CD4-positive, alpha-beta T cell treated with Interleukin-6 at 100 ng/mL for 8 hours (primary cell): ENCODE results near the gene PRKCI.
"Not testable (repeated sequence)": the region's sequence is repeated elsewhere in the genome, so short reads cannot be mapped to it uniquely, and the experiment has no call there.

Source experiments
- DNase-seq: peaks from one replicate; pipeline ENCODE4 v3.0.0-alpha.2; 2020; ENCODE audit warnings: mixed read lengths, low spot score

PRKCI gene

GRCh38 chr3:170342273-170342672 lies 120.0 kb downstream of the PRKCI start:
- not testable (repeated sequence) for DNase-seq

DNA sequence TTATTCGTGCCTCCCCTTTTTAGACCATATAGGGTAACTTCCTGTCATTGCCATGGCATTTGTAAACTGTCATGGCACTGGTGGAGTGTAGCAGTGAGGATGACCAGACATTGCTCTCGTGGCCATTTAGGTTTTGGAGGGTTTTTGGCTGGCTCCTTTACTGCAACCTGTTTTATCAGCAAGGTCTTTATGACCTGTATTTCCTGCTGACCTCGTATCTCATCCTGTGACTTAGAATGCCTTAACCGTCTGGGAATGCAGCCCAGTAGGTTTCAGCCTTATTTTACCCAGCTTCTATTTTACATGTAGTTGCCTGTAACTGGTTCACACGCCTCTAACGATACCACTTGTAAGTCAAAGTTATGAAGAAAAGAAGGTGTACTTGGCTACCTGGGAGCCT lies 121.6 kb downstream of the PRKCI start:
- DNase-seq = not testable (repeated sequence)

DNA sequence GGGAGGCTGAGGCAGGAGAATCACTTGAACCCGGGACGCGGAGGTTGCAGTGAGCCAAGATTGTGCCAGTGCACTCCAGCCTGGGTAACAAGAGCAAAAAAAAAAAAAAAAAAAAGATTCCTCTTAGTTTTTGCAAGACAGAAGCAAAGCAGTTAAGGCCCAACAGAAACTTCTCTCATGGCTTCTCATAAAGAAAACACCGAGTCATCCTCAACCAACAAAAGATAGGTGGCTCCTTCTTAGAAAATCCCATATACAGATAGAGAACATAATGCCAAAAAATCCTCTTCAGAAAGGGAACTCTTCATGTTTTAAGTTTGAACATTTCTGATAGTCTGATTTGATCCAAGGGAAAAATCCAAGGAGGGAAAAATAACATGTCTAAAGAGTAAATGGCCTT lies 122.7 kb downstream of the PRKCI start:
- DNase-seq = no peak

GRCh38 chr3:170346481-170347392 lies 124.5 kb downstream of the PRKCI start:
- DNase-seq = no peak

DNA sequence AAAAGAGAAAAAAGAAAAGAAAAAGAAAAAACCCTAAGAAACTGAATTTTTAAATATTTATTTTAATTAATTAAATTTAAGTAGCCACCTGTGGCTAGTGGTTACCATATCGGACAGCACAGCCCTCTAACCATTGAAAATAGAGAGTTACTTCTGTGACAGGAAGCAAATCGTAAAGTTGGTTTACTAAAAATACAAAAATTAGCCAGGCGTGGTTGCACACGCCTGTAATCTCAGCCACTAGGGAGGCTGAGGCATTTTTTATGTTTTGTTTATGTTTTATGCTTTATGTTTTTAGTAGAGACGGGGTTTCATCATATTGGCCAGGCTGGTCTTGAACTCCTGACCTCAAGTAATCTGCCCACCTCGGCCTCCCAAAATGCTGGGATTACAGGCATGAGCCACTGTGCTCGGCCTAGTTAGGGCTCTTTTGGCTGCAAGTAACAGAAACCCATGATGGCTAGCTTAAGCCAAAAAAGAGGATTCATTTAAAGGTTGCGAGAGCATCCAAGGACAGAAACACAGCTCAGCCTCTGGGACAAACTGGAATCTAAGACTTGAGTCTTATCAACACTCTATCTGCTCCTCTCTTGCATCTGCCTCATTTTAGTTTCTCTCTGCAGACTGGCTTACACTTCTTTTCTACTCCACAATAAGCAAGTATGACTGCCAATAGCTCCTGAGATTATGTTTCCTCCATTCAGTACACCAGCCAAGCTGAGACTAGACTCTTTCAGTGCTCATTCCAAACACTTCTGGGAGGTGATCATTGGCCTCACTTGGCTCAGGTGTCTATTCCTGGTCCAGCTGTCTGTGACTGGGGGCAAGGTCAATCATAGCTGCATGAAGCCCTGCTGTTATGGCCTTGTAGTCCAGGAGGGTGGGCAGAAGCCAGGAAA lies 128.5 kb downstream of the PRKCI start:
- no peak for DNase-seq

DNA sequence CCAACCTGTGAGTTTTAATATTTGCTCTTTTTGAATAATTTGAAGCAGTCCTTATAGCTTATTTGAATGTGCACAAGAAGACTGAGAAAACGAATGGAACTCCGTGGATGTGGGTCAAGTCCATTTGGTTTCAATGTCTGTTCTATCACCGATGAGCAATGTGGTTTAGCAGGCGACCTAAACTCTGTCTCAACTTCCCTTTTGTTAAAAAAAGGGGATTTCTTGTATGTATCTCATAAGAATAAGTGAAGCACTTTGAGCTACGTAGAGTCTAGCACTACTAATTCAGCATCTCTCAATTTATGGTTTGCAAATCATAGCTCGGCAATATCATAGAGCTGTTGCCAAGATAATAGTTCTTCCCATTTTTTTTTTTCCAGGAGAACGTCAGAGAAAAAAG lies 130.7 kb downstream of the PRKCI start:
- no peak for DNase-seq

- DNase-seq = no peak
These were observed 131.3 kb downstream of the PRKCI start for GRCh38 chr3:170353485-170353884.

- no peak for DNase-seq
These were observed 132.5 kb downstream of the PRKCI start for GRCh38 chr3:170354760-170355159.
